Measurements from ENCODE around the gene SMARCB1.

The SMARCB1 gene

GRCh38 chr22:23780146-23780748, 6.5 kb upstream of the SMARCB1 start:
- DNase-seq (ENCODE audit: low read depth), result no peak

- no peak for DNase-seq (ENCODE audit: low read depth)
Observed at GRCh38 chr22:23781065-23781464, 5.7 kb upstream of the SMARCB1 start.

GRCh38 chr22:23781511-23782183, 5.1 kb upstream of the SMARCB1 start:
- peak; percentile 53 for DNase-seq (ENCODE audit: low read depth)

GRCh38 chr22:23782252-23782651, 4.5 kb upstream of the SMARCB1 start:
- DNase-seq (ENCODE audit: low read depth), result no peak

DNA sequence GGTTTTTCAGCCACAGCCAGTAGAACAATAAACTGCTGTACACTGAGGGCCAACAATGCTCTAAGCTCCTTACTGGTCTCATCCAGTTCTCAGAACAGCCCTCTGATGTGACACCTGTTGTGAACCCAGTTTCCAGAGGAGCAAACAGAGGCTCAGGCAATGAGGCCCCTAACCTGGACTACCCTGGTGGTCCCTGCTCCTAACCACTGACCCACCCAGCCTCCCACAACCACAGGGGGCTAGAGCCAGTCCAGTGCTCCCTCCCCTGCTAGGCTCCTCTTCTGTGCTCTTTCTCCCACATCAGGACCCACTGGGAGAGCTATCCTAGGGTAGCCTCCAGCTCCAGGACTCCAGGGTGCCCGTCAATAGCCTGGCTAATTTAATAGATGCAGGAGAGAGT, 4.1 kb upstream of the SMARCB1 start:
- no peak for DNase-seq (ENCODE audit: low read depth)

GRCh38 chr22:23783265-23784150, 3.3 kb upstream of the SMARCB1 start:
- no peak for DNase-seq (ENCODE audit: low read depth)

- peak; percentile 81 for DNase-seq (ENCODE audit: low read depth)
Observed at GRCh38 chr22:23784215-23784732, 2.5 kb upstream of the SMARCB1 start.

DNA sequence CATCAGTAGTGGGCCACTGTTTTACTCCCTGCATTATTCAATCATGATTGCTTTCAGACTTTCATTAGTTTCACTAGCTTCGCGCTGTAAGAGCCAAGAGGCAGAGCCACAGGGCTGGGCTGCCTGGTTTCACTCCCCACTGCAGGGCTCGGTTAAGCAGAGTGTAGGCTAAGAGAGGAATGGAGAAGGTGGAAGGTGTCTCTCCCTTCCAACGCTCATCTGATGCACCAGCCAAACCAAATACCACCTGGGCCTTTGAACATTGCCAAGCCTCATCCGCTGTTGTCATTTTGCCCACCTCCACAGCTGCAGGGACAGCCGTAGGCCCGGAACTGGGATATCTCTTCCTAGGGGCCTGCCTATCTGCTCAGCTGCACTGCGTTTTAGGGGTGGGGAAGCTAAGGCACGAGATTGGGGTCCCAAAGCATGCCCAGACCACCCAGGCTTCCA, 480 bp upstream of the SMARCB1 start:
- DNase-seq (ENCODE audit: low read depth), result no peak

DNA sequence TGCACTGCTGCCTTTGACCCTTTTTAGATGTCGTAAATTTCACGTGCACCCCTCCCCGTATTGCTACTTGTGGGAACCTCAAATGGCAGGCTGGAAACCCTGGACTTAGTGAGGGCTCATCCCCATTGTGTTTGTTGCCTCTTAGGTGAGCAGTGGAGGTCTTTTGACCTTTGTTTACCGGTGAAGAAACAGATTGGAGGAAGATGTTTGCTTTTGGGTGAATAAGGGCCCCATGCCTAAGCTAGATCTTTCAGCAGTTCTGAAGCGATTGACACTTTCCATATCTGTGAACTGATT, 782 bp downstream of the SMARCB1 start:
- no peak for DNase-seq (ENCODE audit: low read depth)

DNA sequence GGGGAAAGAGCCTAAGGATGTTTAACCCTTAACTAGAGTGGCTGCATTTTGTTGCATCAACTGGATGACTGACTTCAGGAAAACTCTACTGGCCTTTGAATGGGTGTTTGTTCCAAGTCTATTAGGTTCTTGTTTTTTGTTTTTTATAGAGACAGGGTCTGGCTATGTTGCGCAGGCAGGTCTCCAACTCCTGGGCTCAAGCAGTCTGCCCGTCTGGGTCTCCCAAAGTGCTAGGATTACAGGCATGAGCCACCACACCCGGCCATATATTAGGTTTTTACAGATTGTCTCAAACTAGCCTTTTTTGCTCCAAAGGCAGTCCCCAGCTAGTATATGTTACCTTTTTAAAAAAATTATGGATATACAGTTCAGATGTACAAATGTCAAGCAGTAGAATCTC, 1.1 kb downstream of the SMARCB1 start:
- no peak for DNase-seq (ENCODE audit: low read depth)

GRCh38 chr22:23789121-23789520, 2.4 kb downstream of the SMARCB1 start:
- DNase-seq (ENCODE audit: low read depth), result no peak

- no peak for DNase-seq (ENCODE audit: low read depth)
Observed at GRCh38 chr22:23789638-23790037, 2.9 kb downstream of the SMARCB1 start.

GRCh38 chr22:23790819-23791737, 4.3 kb downstream of the SMARCB1 start:
- peak; percentile 47 for DNase-seq (ENCODE audit: low read depth)

DNA sequence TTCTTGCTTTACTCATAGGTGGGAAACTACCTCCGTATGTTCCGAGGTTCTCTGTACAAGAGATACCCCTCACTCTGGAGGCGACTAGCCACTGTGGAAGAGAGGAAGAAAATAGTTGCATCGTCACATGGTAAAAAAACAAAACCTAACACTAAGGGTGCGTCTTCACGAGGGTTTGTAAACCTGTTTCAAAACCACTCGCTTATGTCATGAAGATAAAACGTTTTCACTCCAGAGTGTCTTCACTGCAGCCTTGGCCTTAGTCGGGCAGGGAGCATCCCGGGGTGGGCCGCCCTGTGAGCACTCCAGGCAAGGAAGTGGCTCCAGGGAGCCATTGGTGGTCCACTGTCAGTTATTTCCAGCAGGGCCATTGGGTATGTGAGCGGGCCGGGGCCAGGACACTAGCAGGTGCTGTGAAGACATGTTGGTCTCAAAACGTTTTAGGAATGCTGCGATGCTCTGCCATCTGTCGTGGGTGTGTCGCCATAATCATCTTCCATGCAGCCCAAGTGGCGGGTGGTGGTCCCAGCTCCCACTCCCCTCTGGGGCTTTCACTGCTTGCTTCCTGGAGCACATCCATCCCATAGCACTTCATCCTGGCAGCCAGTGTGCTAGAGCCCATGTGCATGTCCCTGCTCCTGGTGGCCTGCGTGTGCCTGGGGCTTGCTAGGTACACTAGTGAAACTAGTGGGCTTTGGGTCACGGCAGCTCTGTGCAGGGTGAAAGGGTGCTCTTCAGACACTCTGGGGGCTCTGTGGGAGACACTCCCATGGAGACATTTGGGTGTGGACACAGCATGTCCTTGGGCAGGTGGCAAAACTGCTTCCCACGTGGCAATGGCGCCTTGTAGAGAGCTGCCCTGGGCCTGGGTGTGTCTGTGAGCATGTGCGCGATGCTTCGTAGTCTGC, 5.2 kb downstream of the SMARCB1 start:
- no peak for DNase-seq (ENCODE audit: low read depth)

DNA sequence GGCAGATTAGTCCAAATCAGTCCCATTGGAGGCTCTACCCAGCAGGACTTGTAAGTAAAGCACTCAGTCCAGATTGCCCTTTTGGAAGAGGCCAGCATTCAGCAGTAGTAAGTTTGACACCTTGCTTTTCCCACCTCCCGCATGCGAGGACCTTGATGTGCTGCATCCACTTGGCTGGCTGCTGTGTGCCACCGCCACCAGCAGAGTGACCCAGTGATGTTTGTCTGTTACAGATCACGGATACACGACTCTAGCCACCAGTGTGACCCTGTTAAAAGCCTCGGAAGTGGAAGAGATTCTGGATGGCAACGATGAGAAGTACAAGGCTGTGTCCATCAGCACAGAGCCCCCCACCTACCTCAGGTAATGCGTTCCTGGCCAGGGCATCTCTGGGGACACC, 6.6 kb downstream of the SMARCB1 start:
- DNase-seq (ENCODE audit: low read depth), result no peak

DNA sequence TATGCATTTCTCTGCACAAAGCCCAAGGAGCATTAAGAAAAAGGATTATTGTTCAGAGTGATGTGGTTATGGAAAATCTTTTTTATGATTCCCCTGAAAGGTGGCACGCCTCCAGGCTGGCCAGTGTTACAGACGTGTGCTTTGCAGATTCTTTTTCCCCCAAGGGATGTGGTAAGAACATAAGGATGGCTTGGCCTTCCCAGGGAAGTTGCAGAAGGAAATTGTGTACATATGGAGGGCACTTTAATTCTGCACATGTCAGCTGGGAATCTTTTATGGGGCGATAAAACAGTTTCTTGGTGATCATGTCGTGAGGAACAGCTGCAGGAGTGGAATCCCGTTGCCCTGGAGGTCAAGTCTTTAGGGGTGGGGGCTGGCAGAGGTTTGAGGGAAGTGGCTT, 9.7 kb downstream of the SMARCB1 start:
- DNase-seq (ENCODE audit: low read depth), result no peak

GRCh38 chr22:23800297-23801237, 13.8 kb downstream of the SMARCB1 start:
- DNase-seq (ENCODE audit: low read depth), result no peak

DNA sequence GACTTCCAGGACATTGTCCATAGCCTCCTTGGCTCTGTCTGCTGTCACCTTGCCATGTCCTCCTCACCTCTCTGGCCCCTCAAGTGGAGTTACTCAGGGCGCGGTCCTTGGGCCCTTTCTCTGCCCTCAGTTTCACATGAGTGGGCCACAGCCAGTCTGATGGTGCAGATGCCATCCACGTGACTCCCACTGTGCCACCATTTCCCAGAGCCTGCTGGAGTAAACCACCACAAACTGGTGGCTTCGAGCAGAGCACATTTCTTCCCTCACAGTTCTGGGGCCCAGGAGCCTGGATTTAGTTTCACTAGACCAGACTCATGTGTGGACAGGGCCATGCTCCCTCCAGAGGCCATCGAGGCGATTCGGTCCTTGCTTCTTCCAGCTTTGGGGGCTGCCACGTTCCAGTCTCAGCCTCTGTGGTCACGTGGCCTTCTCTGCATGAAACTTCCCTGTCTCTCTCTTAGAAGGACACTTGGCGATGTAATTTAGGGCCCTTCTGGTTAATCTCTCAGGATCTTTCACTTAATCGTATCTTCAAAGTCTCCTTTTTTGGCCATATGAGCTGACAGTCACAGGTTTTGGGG, 14.6 kb downstream of the SMARCB1 start:
- no peak for DNase-seq (ENCODE audit: low read depth)

DNA sequence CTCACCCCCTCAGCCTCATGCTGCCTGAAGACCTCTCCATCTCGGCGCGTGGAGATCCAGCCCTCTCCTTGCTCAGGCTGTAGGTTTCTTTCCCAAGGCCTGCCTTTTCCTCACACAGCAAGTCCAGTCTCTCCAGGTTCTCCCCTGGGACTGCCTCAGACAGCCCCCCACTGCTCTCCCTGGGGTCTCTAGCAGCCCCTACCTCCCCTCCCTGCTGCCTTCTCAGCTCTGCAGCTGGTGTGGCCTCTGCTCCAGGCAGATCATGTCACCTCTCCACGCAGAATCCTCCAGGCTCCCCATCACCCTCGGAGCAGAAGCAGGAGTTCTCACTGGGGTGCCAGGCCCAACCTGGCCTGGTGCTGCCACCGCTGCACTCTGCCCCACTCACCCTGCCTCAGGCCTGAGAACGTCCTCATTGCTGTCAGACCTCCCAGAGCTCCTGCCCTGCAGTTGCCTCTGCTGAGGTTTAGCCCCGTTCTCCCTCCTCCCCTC, 15.2 kb downstream of the SMARCB1 start:
- DNase-seq (ENCODE audit: low read depth), result no peak

Measured in amniotic epithelial cell (primary cell).